ENCODE data around the gene ZNF90.
"Not testable (repeated sequence)": the region's sequence is repeated elsewhere in the genome, so short reads cannot be mapped to it uniquely, and the experiment has no call there.

- TF ChIP-seq, protein P1, sequence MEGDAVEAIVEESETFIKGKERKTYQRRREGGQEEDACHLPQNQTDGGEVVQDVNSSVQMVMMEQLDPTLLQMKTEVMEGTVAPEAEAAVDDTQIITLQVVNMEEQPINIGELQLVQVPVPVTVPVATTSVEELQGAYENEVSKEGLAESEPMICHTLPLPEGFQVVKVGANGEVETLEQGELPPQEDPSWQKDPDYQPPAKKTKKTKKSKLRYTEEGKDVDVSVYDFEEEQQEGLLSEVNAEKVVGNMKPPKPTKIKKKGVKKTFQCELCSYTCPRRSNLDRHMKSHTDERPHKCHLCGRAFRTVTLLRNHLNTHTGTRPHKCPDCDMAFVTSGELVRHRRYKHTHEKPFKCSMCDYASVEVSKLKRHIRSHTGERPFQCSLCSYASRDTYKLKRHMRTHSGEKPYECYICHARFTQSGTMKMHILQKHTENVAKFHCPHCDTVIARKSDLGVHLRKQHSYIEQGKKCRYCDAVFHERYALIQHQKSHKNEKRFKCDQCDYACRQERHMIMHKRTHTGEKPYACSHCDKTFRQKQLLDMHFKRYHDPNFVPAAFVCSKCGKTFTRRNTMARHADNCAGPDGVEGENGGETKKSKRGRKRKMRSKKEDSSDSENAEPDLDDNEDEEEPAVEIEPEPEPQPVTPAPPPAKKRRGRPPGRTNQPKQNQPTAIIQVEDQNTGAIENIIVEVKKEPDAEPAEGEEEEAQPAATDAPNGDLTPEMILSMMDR (IDR thresholded peaks at IDR 0.05 in 2 of 3, conservative IDR thresholded peaks at IDR 0.05 in 1 of 3; ENCODE audit: borderline replicate concordance in 1 of 3, insufficient read depth in 1 of 3, low read depth in 2 of 3, low read length in 2 of 3) = not testable (repeated sequence)
- TF ChIP-seq POLR2A (IDR thresholded peaks at IDR 0.05; ENCODE audit: borderline replicate concordance, extremely low read depth, insufficient read depth, insufficient read length); EZH2 (IDR thresholded peaks at IDR 0.05); ZFX (IDR thresholded peaks at IDR 0.05); POLR2AphosphoS5 (IDR thresholded peaks at IDR 0.05; ENCODE audit: low read depth, low read length); SRF (IDR thresholded peaks at IDR 0.05; ENCODE audit: low read depth); CEBPB (IDR thresholded peaks at IDR 0.05; ENCODE audit: low read depth); SP1 (IDR thresholded peaks at IDR 0.05; ENCODE audit: low read depth); EZH2phosphoT487 (IDR thresholded peaks at IDR 0.05; ENCODE audit: borderline replicate concordance): not testable (repeated sequence)
Measured at GRCh38 chr19:20058738-20059137, 19.1 kb upstream of the ZNF90 start.

All from HCT116 (cell line).